GM13976 (cell line): ENCODE results near the gene ANKDD1B.

ENCODE experiments used
- DNase-seq: peaks from one replicate; pipeline ENCODE4 v3.0.0; 2012; ENCODE audit warnings: low spot score
- CTCF ChIP-seq: IDR thresholded peaks from 2 replicates; pipeline ENCODE4 v1.5.1; 2012; ENCODE audit warnings: borderline replicate concordance, mild to moderate bottlenecking; ENCODE audit not compliant: insufficient read depth; ENCODE audit errors: extremely low read depth, missing control alignments, control extremely low read depth
- in situ Hi-C: fragments of 300-500 bp; cut with MboI; formaldehyde crosslinking; loops from one replicate; pipeline ENCODE4 v1.12.0; 2022; ENCODE audit warnings: low sequenced_read_pairs, mixed read lengths, inconsistent platforms; ENCODE audit not compliant: unreplicated experiment

The ANKDD1B gene

DNA sequence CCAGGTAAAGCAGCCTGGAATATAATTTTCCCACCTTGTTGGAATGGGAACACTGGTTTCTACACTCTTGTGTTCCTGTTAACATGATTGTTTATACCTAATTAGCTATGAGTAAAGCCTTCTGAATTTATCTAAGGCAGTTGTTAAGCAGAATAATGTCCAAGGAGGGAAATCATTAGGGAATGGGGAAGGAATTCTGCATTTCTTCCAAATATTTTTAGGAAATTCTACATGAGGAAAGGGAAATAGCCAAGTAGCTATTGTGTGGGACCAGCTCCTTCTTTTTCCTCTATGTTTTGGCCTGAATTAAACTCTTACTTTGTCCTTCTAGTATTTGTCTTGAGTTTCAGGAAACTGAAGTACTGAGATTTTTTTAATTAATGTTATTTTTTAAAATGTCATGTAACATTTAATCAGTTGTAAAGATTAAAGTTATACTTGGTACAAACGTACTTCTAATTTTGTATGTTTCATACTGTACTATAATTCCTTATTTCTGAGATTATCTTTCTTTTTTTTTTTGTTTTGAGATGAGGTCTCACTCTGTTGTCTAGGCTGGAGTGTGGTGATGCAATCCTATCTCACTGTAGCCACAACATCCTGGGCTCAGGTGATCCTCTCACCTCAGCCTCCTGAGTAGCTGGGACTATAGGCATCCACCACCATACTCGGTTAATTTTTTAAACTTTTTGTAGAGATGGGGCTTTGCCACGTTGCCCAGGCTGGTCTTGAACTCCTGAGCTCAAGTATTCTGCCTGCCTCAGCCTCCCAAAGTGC is 28.5 kb downstream of the ANKDD1B start:
- in situ Hi-C loops = no loop called here
- DNase-seq = no peak

GRCh38 chr5:75640395-75640794 is 29.1 kb downstream of the ANKDD1B start:
- no peak for DNase-seq
- in situ Hi-C loops = no loop called here
- no peak for TF ChIP-seq CTCF

More for the DNA sequence above, 28.5 kb downstream of the ANKDD1B start:
- TF ChIP-seq CTCF = no peak

DNA sequence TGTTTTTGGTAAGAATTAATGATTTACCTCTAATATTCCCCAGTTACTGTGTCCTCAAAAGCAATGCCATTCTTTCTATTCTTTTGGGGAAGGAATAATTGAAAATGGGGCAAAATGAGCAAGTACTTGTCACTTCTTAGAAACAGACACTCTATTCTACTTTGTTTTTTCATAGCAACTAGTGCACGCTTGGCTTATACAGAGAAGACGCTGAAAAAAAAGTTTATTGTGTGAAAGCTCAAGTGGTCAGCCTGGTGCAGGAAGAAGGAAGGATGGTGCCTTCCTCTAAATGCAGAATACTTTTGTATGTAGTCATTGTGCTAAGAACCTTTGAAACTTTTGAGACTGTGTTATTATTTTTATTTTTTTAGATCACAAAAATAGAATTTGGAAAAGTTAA is 29.6 kb downstream of the ANKDD1B start:
- no peak for TF ChIP-seq CTCF
- in situ Hi-C loops = no loop called here
- DNase-seq = no peak

DNA sequence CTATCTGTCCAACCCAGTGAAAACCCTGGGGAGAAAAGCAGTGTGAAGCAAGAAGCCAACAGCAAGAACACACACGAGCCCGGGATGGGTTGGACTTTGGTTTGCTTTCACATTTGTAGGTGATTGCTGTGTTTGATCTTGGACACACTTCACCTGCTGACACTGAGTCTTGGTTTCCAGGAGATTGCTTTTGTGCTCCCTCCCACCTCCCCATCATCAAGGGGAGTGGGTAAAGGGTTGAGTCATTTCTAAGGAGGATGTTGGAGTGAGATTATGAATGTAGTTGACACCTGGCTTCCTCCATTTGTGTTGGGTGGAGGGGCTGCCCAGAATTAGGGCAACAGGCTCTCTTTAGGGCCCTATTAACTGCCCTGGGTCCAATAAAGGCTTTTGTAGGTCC is 37.5 kb downstream of the ANKDD1B start:
- DNase-seq = peak; percentile 41
- TF ChIP-seq CTCF = no peak
- in situ Hi-C loops = no loop called here

DNA sequence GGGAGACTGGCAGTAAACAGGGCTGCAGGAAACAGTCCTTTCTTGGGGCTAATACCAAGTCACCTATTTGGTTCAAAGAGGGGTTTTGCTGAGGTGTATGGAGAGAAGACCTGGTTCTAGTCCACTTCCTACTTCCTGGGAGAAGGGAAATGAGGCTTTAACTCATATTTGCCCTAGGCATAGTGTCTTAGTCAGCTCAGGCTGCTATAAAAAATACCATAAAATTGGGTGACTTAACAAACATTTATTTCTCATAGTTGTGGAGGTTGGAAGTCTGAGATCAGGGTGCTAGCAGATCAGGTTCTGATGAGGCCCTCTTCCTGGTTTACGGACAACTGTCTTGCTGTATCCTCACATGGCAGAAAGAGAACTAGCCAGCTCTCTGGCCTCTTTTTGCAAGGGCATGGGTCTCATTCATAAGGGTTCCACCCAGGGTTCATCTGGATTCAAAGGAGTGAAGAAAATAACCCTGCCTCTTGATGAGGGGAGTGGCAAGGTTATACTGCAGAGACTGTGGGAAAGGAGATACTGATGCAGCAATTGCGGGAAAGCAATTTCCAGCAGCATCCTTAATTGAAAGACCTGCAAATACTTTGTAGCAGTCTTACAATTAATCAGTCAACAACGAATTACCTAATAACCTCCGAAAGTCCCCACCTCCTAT is 40.5 kb downstream of the ANKDD1B start:
- in situ Hi-C loops = no loop called here
- no peak for TF ChIP-seq CTCF
- DNase-seq = no peak

DNA sequence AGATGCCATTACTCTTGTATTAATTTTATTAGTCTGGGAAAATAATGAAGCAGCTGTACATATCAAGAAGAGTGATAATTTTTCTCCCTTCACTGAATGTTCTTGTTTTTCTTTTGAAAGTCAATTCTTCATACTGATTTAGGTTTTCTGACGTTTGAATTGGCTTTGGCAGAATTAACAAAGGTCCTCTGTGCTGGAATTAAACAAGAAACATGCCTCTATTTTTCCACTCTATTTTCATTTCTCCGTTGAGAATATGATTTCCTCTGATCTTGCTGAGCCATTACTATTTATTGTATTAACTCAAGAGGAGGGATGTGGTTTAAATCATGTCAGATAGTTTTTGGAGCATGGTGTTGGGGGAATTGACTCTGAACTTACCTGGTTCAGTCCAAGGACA is 42.3 kb downstream of the ANKDD1B start:
- in situ Hi-C loops = no loop called here
- TF ChIP-seq CTCF = no peak
- DNase-seq = no peak
